Colonic mucosa (tissue), 4 donors: ENCODE results near the gene CALM1. TPM values are rescaled to one million over a fixed set of nuclear protein-coding genes. Genes with fewer than 3 reads are reported as not detected.

Source experiments
- DNase-seq: peaks from one replicate; pipeline ENCODE4 v3.0.0-alpha.2; 2020
- H3K27ac ChIP-seq: fragments of 200-600 bp; one replicate; pipeline ENCODE4 v1.8.0; 2021
- H3K27me3 ChIP-seq: fragments of 200-600 bp; one replicate; pipeline ENCODE4 v1.8.0; 2021
- H3K36me3 ChIP-seq: fragments of 200-600 bp; one replicate; pipeline ENCODE4 v1.8.0; 2021
- H3K4me1 ChIP-seq: fragments of 200-600 bp; one replicate; pipeline ENCODE4 v1.8.0; 2021; ENCODE audit warnings: mild to moderate bottlenecking
- H3K4me3 ChIP-seq: fragments of 200-600 bp; one replicate; pipeline ENCODE4 v1.8.0; 2021
- H3K9ac ChIP-seq, 2 donors: one replicate each; pipeline ENCODE4 v1.7.0; 2013; ENCODE audit warnings: control low read depth in 2 of 2, low read depth in 2 of 2, low read length in 2 of 2
- H3K9me3 ChIP-seq: fragments of 200-600 bp; one replicate; pipeline ENCODE4 v1.8.0; 2021
- CTCF ChIP-seq: fragments of 200-600 bp; IDR thresholded peaks from one replicate; pipeline ENCODE4 v1.8.0; 2022; ENCODE audit warnings: antibody characterized with exemption, mild to moderate bottlenecking
- intact Hi-C: fragments of 100-400 bp; cut with DNase I; formaldehyde crosslinking; loops from one replicate; pipeline ENCODE4 v1.14.1; 2022
- total RNA-seq, 2 donors: library from RNA; stranded (reverse); fragmentation: NEBNext Ultra II Directional in 1 of 2; extraction: Animal tissue kit (Norgen Biotek cat#: 25700) in 1 of 2; gene quantifications; one replicate each; pipeline ENCODE4 v1.2.1, GENCODE V29; 2021
- donor health status: healthy.
- donor health status: DM: no; HTN: no; CAD: no.
- donor health status: DM: no; HTN: no; CAD: no.

CALM1 gene
- total RNA-seq, 2 donors from 2014 or later = 676 to 714 TPM

GRCh38 chr14:90405101-90405500 lies 8.3 kb downstream of the CALM1 start:
- intact Hi-C loops = no loop called here
- Histone ChIP-seq H3K4me1 (peaks cover 3% of the 10 kb centered on the region), H3K27ac (no peak overlapping the region), H3K36me3 (peaks cover 30% of the 10 kb centered on the region), H3K9me3 (no peaks in the 10 kb centered on the region), H3K9ac (no peak overlapping the region), H3K27me3 (no peaks in the 10 kb centered on the region), H3K4me3 (no peak overlapping the region)
- TF ChIP-seq CTCF = no peak
- DNase-seq = no peak

- no peak for TF ChIP-seq CTCF
- no peak overlapping the region for H3K4me3 ChIP-seq
- H3K36me3 ChIP-seq = peaks cover 30% of the 10 kb centered on the region
- intact Hi-C loops = no loop called here
- DNase-seq = no peak
- H3K4me1 ChIP-seq = no peaks in the 10 kb centered on the region
- no peak overlapping the region for H3K27ac ChIP-seq
- H3K9ac ChIP-seq = no peak overlapping the region
- no peaks in the 10 kb centered on the region for H3K27me3 ChIP-seq
- H3K9me3 ChIP-seq = no peaks in the 10 kb centered on the region
These were observed 8.9 kb downstream of the CALM1 start for GRCh38 chr14:90405755-90406154.

- no peaks in the 10 kb centered on the region for H3K4me1 ChIP-seq
- no peak overlapping the region for H3K9ac ChIP-seq
- intact Hi-C loops = no loop called here
- no peak for DNase-seq
- H3K9me3 ChIP-seq = no peaks in the 10 kb centered on the region
- no peak overlapping the region for H3K4me3 ChIP-seq
- H3K27me3 ChIP-seq = no peaks in the 10 kb centered on the region
- no peak for TF ChIP-seq CTCF
- no peak overlapping the region for H3K27ac ChIP-seq
- peaks cover 30% of the 10 kb centered on the region for H3K36me3 ChIP-seq
These were observed 9.6 kb downstream of the CALM1 start for GRCh38 chr14:90406384-90406798.

GRCh38 chr14:90407230-90407629 lies 10.4 kb downstream of the CALM1 start:
- no peaks in the 10 kb centered on the region for H3K9me3 ChIP-seq
- TF ChIP-seq CTCF = no peak
- H3K36me3 ChIP-seq = peaks cover 28% of the 10 kb centered on the region
- intact Hi-C loops = no loop called here
- H3K27ac ChIP-seq = no peak overlapping the region
- H3K9ac ChIP-seq = no peak overlapping the region
- H3K4me1 ChIP-seq = no peaks in the 10 kb centered on the region
- no peaks in the 10 kb centered on the region for H3K27me3 ChIP-seq
- no peak for DNase-seq
- no peak overlapping the region for H3K4me3 ChIP-seq

GRCh38 chr14:90408713-90409112 lies 11.9 kb downstream of the CALM1 start:
- H3K9ac ChIP-seq = no peak overlapping the region
- DNase-seq = no peak
- no peak overlapping the region for H3K27ac ChIP-seq
- TF ChIP-seq CTCF = no peak
- no peaks in the 10 kb centered on the region for H3K4me1 ChIP-seq
- H3K36me3 ChIP-seq = peaks cover 15% of the 10 kb centered on the region
- no peaks in the 10 kb centered on the region for H3K27me3 ChIP-seq
- intact Hi-C loops = no loop called here
- H3K9me3 ChIP-seq = no peaks in the 10 kb centered on the region
- no peak overlapping the region for H3K4me3 ChIP-seq
